Measurements from ENCODE around the gene FAM20B. TPM values are rescaled to one million over a fixed set of nuclear protein-coding genes. Genes with fewer than 3 reads are reported as not detected.

The FAM20B gene
- total and polyA plus RNA-seq, 2 donors: 28.3 to 37.6 TPM

GRCh38 chr1:179103999-179104398 lies 78.3 kb downstream of the FAM20B start:
- Histone ChIP-seq H3K27ac (ENCODE audit: low read depth) (no peak overlapping the region), H3K36me3 (ENCODE audit: insufficient read depth) (no peaks in the 10 kb centered on the region), H3K4me1 (ENCODE audit: insufficient read depth) (no peaks in the 10 kb centered on the region), H3K4me3 (ENCODE audit: low read depth, low read length) (no peak overlapping the region)
- 93% methylated on average over 1 of the region's 1 CpG for WGBS
- DNase-seq (ENCODE audit: extremely low spot score): no peak

GRCh38 chr1:179104611-179105250 lies 79.0 kb downstream of the FAM20B start:
- Histone ChIP-seq H3K4me3 (ENCODE audit: low read depth, low read length) (no peak overlapping the region), H3K36me3 (ENCODE audit: insufficient read depth) (peaks cover 2% of the 10 kb centered on the region), H3K27ac (ENCODE audit: low read depth) (no peak overlapping the region), H3K4me1 (ENCODE audit: insufficient read depth) (no peaks in the 10 kb centered on the region)
- DNase-seq (ENCODE audit: extremely low spot score): no peak
- 94% methylated on average over 3 of the region's 3 CpGs for WGBS

GRCh38 chr1:179105393-179105792 lies 79.7 kb downstream of the FAM20B start:
- no peaks in the 10 kb centered on the region for H3K4me1 ChIP-seq (ENCODE audit: insufficient read depth)
- no peak for DNase-seq (ENCODE audit: extremely low spot score)
- no peak overlapping the region for H3K4me3 ChIP-seq (ENCODE audit: low read depth, low read length)
- no peak overlapping the region for H3K27ac ChIP-seq (ENCODE audit: low read depth)
- WGBS: 59% methylated on average over 7 of the region's 7 CpGs
- H3K36me3 ChIP-seq (ENCODE audit: insufficient read depth): peaks cover 2% of the 10 kb centered on the region

- Histone ChIP-seq H3K4me3 (ENCODE audit: low read depth, low read length) (no peak overlapping the region), H3K4me1 (ENCODE audit: insufficient read depth) (no peaks in the 10 kb centered on the region), H3K36me3 (ENCODE audit: insufficient read depth) (peaks cover 2% of the 10 kb centered on the region), H3K27ac (ENCODE audit: low read depth) (no peak overlapping the region)
- no peak for DNase-seq (ENCODE audit: extremely low spot score)
- 85% methylated on average over 15 of the region's 15 CpGs for WGBS
Measured at GRCh38 chr1:179107706-179108629, 82.3 kb downstream of the FAM20B start.

- WGBS: 94% methylated on average over 2 of the region's 2 CpGs
- H3K27ac ChIP-seq (ENCODE audit: low read depth): no peak overlapping the region
- DNase-seq (ENCODE audit: extremely low spot score): no peak
- peaks cover 2% of the 10 kb centered on the region for H3K36me3 ChIP-seq (ENCODE audit: insufficient read depth)
- no peak overlapping the region for H3K4me3 ChIP-seq (ENCODE audit: low read depth, low read length)
- no peaks in the 10 kb centered on the region for H3K4me1 ChIP-seq (ENCODE audit: insufficient read depth)
Measured at GRCh38 chr1:179108644-179109043, 83.0 kb downstream of the FAM20B start.

GRCh38 chr1:179115181-179115580 lies 89.5 kb downstream of the FAM20B start:
- Histone ChIP-seq H3K36me3 (ENCODE audit: insufficient read depth) (peaks cover 4% of the 10 kb centered on the region), H3K4me1 (ENCODE audit: insufficient read depth) (no peaks in the 10 kb centered on the region)
- 83% methylated on average over 3 of the region's 3 CpGs for WGBS

GRCh38 chr1:179119513-179119912 lies 93.8 kb downstream of the FAM20B start:
- Histone ChIP-seq H3K36me3 (ENCODE audit: insufficient read depth) (peaks cover 4% of the 10 kb centered on the region), H3K4me3 (ENCODE audit: low read depth, low read length) (no peak overlapping the region), H3K27ac (ENCODE audit: low read depth) (no peak overlapping the region), H3K4me1 (ENCODE audit: insufficient read depth) (no peaks in the 10 kb centered on the region)
- DNase-seq (ENCODE audit: extremely low spot score): no peak

More at GRCh38 chr1:179115181-179115580, 89.5 kb downstream of the FAM20B start:
- H3K27ac ChIP-seq (ENCODE audit: low read depth): no peak overlapping the region
- H3K4me3 ChIP-seq (ENCODE audit: low read depth, low read length): no peak overlapping the region
- no peak for DNase-seq (ENCODE audit: extremely low spot score)

GRCh38 chr1:179120736-179121135 lies 95.0 kb downstream of the FAM20B start:
- Histone ChIP-seq H3K36me3 (ENCODE audit: insufficient read depth) (peaks cover 2% of the 10 kb centered on the region), H3K4me3 (ENCODE audit: low read depth, low read length) (no peak overlapping the region), H3K4me1 (ENCODE audit: insufficient read depth) (no peaks in the 10 kb centered on the region), H3K27ac (ENCODE audit: low read depth) (no peak overlapping the region)
- no peak for DNase-seq (ENCODE audit: extremely low spot score)
- WGBS: 87% methylated on average over 2 of the region's 2 CpGs

- DNase-seq (ENCODE audit: extremely low spot score): no peak
- Histone ChIP-seq H3K4me3 (ENCODE audit: low read depth, low read length) (no peak overlapping the region), H3K36me3 (ENCODE audit: insufficient read depth) (peaks cover 2% of the 10 kb centered on the region), H3K27ac (ENCODE audit: low read depth) (no peak overlapping the region), H3K4me1 (ENCODE audit: insufficient read depth) (no peaks in the 10 kb centered on the region)
- WGBS: 84% methylated on average over 7 of the region's 7 CpGs
Measured at GRCh38 chr1:179121159-179121938, 95.7 kb downstream of the FAM20B start.

GRCh38 chr1:179124873-179125272 lies 99.2 kb downstream of the FAM20B start:
- no peak overlapping the region for H3K4me3 ChIP-seq (ENCODE audit: low read depth, low read length)
- no peaks in the 10 kb centered on the region for H3K36me3 ChIP-seq (ENCODE audit: insufficient read depth)
- no peak overlapping the region for H3K27ac ChIP-seq (ENCODE audit: low read depth)
- 70% methylated on average over 1 of the region's 1 CpG for WGBS
- H3K4me1 ChIP-seq (ENCODE audit: insufficient read depth): no peaks in the 10 kb centered on the region
- no peak for DNase-seq (ENCODE audit: extremely low spot score)

Other genes starting within 250 kb of the FAM20B start
- 47.5 TPM for gene ANGPTL1, start 154.8 kb upstream of the FAM20B start, total RNA-seq
- 89.2 TPM for gene ANGPTL1, start 154.8 kb upstream of the FAM20B start, polyA plus RNA-seq
- 20.5 TPM for gene TOR3A, start 56.2 kb downstream of the FAM20B start, total RNA-seq
- 37.5 TPM for gene TOR3A, start 56.2 kb downstream of the FAM20B start, polyA plus RNA-seq
- gene ABL2, start 203.8 kb downstream of the FAM20B start, total RNA-seq: 17.4 TPM
- 5.9 TPM for gene ABL2, start 203.8 kb downstream of the FAM20B start, polyA plus RNA-seq

All from urinary bladder (tissue), 4 donors.